ENCODE results near the gene CEND1.

CEND1 gene

GRCh38 chr11:827146-827896, 37.4 kb upstream of the CEND1 start:
- DNase-seq, result no peak

GRCh38 chr11:826836-827145, 36.9 kb upstream of the CEND1 start:
- DNase-seq, result no peak

GRCh38 chr11:826227-826621, 36.3 kb upstream of the CEND1 start:
- DNase-seq, result no peak

GRCh38 chr11:825366-826226, 35.7 kb upstream of the CEND1 start:
- DNase-seq, result no peak

GRCh38 chr11:824942-825341, 35.1 kb upstream of the CEND1 start:
- DNase-seq, result no peak

- no peak for DNase-seq
Observed at GRCh38 chr11:824292-824880, 34.5 kb upstream of the CEND1 start.

GRCh38 chr11:823441-824291, 33.8 kb upstream of the CEND1 start:
- no peak for DNase-seq

- no peak for DNase-seq
Observed at GRCh38 chr11:821512-822371, 31.9 kb upstream of the CEND1 start.

- no peak for DNase-seq
Observed at GRCh38 chr11:820655-821511, 31.0 kb upstream of the CEND1 start.

GRCh38 chr11:819943-820649, 30.2 kb upstream of the CEND1 start:
- DNase-seq, result peak; percentile 90

- DNase-seq, result peak; percentile 89
Observed at GRCh38 chr11:819129-819931, 29.4 kb upstream of the CEND1 start.

- no peak for DNase-seq
Observed at GRCh38 chr11:818396-819128, 28.7 kb upstream of the CEND1 start, which contains the start of gene PNPLA2. Gene PNPLA2 (plus strand): TSS chr11:818914. CDS start chr11:819719, 805 bp downstream.

GRCh38 chr11:816433-816779, 26.5 kb upstream of the CEND1 start:
- no peak for DNase-seq

GRCh38 chr11:815675-816432, 26.0 kb upstream of the CEND1 start:
- DNase-seq, result no peak

GRCh38 chr11:813456-814096, 23.7 kb upstream of the CEND1 start:
- DNase-seq, result no peak

- no peak for DNase-seq
Observed at GRCh38 chr11:813072-813455, 23.2 kb upstream of the CEND1 start.

- DNase-seq, result no peak
Observed at GRCh38 chr11:812390-812789, 22.5 kb upstream of the CEND1 start.
